Fibroblast of skin of right biceps (primary cell): Measurements from ENCODE around the gene SHF.

Experiments used
- DNase-seq: peaks from one replicate; pipeline ENCODE4 v3.0.0-alpha.2; 2013

SHF gene

DNA sequence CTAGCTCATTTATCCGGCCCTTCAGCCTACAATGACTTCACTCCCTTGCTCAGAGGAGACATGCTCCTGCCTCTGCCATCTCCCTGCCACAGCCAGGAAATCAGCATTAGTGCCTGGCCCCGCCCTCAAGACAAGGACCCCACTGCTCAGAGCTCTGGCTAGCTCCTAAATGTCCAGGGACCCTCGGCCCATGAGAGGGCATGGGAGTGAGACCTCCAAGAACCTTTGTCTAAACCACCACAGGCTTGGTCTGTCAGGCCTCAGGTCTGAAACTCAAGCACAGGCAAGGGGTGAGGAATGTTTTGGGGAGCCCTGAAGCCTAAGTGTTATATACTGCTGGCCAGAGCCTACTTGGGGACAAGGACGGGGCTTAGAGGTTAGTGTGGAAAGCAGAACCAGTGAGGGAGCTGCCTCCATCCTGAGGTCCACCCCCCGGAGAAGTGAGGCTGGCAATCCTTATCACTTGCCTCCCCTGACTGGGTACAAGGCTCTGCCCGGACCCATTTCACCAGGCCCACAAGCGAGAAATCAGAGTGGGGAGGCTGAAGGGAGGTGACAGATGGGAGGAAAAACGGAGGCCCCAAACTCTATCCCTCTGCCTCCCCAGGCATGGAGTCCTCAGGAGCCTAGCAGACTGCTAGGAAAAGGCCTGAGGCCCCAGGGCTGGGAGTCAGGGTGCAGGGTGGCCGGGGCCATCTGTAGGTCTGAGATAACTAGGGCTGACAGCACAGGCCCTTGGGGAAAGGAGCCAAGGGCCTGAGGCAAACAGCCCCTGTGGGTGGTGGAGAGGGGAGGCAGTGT lies 18.8 kb downstream of the SHF start:
- no peak for DNase-seq

DNA sequence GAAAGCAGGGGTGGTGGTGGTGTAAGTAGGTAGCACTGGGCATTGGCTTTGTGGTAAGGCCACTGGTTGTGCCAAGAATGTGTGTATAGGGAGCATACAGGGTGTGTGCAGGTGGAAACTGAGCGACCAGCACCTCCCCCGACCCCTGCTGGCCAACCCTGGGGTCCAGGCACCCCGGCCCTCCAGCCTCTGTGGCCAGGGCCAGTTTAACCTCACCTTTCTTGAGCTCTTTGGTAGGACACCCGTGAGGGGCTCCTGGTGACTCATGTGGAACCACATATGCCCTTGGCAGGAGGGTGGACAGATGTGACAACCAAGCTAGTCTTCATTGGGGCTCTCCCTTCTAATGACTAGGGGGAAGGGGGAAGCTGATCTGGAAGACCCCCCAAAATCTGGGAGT lies 19.5 kb downstream of the SHF start:
- DNase-seq = no peak

DNA sequence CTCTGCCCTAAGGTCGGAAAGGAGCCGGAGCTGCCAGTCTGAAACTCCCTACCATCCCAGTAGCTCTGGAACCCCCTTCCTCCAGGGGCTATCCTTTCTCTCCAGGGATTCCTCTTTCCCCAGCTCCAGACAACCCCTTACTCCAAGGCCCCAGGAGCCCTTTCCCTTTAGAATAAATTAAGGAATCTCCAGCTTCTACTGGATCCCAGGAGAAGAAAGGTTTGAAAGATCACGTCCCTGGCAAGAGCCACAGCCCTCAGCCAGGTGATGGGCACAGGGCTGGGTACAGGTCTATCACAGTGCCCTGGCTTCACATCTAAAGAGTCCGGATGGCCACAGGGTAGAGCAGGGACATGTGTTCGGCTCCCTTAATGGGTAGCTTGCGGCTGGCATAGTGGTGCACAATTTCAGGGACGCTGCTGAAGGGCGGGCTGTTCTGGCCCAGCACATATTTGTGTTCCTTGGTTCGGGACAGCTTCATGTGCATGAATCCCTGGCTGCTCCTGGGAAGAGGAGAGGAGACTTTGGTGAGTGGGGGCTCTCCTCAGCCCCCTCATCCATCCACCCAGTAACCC lies 20.0 kb downstream of the SHF start:
- no peak for DNase-seq

DNA sequence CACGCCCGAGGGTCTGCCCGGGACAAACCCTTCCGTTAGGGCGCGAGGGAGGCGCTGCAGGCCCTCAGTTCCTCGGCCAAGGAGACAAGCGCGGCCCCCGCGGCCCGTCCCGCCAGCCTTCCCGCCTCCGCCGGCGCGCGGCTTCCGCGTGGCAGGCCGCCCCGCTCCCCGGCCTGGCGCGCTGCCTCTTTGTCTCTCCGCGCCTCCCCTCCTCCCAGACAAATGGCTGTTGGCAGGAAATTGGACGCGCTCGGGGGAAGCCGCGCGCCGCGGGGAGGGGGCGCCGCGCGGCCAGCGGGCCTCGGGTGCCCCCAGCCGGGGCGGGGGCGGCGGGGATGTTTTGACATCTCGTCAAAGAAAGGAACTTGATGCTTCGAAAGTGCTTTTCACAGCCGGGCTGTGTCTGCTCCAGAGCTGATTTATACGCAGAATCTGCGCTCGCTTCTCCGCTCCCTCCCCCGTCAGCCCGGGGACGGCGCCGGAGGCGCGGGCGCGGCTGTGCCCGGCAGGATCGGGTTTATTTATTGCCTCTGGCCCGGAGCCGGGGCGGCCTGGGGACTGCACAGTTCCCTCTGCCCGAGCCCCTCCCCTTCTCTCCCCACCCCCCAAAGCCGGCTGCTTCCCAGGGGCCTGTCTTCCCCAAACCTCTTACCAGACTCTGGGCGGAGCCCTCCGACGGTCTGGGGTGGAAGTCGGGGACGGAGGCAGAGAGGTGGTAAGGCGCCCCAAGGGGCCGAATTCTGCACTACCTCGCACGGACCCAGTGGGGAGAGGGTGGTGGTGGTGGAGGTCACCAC lies 20.7 kb downstream of the SHF start:
- DNase-seq = peak; percentile 91

DNA sequence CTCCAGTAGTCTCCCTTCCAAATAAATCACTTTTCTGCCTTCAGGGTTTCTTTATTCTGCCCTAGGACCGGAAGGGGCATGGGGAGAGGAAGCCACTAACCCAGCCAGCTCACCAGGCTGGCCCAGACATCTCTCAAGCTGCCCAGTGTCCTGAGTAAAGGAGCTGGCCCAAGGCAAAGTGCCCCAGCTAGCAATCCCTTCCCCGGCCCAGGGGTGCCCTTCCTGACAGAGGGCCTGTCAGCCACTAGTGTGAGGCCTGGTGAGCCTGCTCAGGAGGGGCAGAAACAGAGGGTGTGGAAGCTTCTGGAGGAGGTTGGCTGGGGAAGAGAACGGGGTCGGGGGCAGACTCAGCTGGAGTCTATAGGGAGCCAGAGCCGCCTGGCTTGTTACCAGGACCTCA lies 22.2 kb downstream of the SHF start:
- DNase-seq = no peak

DNA sequence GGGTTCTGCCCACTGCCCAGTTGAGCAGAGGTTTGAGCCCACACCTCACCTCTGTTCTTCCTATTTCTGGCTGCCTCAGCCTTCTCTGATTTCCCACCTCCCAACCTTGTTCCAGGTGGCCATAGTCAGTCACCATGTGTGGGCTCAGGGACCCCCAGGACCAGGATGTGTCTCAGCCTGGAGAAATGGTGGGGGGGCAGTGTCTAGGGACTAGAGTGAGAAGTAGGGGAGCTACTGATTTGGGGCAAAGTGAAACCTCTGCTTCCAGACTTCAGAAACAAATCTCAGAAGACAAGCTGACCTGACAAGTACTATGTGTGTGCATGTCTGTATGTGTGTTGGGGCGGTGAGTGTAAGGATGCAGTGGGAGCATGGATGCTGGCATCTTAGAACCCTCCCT lies 22.9 kb downstream of the SHF start:
- DNase-seq = no peak

DNA sequence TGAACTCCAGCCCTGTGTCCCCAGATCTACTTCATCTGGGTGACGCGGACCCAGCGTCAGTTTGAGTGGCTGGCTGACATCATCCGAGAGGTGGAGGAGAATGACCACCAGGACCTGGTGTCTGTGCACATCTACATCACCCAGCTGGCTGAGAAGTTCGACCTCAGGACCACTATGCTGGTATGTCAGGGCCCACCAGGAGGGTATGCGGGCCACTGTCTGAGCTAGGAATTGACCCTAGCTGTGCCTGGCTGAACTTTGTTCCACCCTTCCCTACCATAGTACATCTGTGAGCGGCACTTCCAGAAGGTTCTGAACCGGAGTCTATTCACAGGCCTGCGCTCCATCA lies 24.3 kb downstream of the SHF start:
- DNase-seq = no peak

DNA sequence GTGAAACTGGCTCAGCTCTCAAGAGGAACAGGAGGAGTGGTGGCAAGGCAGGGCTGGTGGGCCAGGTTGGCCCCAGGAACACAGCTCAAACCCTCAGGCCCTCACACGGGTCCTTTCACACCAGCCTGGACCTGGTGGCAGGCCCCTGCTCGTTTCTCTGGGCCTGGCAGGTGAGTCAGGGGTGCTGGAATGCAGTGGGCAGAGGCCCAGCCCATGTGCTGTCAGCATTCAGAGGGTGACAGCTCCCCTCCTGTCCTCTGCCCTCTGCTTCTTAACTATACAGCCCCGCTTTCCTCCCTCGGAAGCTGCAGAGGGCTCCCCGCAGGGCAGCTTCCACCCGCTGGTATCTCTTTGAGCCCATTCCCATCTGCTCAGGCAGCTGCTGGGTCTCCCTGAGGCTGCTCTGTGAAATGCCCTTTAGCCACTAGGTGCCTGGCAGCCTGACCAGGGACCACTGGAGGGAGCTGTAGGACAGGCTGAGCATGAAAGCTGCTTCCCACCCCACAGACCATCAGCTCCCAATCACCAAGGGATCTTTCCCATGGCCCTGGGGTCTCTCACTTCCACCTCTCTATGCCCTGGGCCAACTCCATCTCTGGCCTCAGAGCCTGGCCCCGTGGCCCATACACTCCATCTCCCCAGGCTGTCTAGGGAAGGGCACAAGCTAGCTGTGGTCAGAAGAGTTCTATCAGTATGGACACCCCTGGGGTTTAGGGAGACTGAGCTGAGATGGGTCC lies 24.8 kb downstream of the SHF start:
- peak; percentile 77 for DNase-seq

DNA sequence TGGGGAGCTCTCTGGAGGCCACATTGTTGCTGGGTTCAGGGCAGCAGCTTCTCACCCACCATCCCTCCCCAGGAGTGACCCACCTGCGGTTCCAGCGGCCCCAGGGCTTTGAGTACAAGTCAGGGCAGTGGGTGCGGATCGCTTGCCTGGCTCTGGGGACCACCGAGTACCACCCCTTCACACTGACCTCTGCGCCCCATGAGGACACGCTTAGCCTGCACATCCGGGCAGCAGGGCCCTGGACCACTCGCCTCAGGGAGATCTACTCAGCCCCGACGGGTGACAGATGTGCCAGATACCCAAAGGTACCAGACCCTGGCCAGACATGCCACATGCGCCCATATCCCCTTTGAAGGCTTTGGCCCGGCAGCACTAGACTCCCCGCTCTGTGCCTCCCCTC lies 26.1 kb downstream of the SHF start:
- no peak for DNase-seq

DNA sequence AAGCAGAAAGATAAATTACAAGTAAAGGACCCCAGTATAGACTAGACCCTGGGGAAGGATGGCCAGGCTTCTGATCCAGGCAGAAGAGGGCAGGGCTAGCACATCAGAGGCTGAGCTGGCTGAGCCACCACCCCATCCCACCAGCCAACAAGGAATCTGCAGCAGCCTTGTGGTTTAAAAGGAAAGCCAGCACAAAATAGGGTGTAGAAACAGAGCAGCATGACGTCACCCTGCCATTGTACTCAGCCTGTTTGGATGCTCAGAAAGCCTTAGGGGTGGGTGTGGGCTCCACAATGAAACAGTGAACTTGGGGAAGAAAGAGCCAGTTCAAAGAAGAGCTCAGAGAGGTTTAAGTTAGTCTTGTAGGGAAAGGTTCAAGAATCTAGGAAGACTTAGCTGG lies 29.8 kb downstream of the SHF start:
- peak; percentile 79 for DNase-seq

DNA sequence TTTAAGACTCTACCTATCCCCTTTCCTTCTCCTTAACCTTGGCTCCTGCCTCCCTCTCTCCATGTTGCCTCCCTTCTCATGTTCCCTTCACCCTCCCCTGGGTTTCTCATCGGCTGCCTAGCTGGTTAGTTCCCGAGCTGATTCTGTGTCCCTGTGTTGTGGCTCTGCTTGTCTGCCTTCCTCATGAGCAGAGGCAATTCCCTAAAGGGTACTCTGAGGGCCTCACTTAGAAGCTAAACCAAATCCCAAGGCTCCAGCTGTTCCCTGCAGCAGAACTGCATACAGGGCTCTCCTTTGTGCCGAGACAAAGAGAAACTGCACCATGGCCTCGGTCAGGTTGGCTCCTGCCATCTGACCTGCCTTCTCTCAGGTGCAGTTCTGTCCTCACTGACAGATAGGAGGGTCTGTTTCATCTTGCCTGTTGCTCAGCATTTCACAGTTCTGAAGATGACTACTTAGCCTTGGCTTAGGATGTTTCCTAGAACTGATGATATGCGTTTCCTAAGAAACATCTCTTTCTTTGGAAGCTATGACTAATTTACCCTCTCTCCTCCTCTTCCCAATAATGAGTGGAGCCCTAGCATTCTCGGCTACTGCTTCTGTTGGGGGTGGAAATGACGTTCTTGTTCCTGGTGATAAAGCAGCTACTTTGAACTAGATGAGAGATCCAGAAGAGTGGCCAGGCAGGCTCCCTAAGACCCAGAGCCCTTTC lies 30.9 kb downstream of the SHF start:
- DNase-seq = peak; percentile 81

DNA sequence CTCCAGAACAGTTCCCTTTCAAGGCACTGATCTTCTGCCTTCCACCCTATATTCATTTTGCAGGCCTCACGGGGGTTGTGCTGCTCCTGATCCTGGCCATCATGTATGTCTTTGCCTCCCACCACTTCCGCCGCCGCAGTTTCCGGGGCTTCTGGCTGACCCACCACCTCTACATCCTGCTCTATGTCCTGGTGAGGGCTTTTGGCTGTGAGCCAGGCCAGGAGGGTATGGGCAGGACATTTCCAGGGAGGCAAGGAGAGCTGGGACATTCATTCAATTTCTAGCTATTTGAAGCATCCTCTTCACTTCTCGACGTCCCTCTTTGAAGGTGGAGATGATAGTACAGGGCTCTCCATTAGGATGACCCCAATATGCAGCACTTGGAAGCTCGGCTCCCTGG lies 32.0 kb downstream of the SHF start:
- no peak for DNase-seq

DNA sequence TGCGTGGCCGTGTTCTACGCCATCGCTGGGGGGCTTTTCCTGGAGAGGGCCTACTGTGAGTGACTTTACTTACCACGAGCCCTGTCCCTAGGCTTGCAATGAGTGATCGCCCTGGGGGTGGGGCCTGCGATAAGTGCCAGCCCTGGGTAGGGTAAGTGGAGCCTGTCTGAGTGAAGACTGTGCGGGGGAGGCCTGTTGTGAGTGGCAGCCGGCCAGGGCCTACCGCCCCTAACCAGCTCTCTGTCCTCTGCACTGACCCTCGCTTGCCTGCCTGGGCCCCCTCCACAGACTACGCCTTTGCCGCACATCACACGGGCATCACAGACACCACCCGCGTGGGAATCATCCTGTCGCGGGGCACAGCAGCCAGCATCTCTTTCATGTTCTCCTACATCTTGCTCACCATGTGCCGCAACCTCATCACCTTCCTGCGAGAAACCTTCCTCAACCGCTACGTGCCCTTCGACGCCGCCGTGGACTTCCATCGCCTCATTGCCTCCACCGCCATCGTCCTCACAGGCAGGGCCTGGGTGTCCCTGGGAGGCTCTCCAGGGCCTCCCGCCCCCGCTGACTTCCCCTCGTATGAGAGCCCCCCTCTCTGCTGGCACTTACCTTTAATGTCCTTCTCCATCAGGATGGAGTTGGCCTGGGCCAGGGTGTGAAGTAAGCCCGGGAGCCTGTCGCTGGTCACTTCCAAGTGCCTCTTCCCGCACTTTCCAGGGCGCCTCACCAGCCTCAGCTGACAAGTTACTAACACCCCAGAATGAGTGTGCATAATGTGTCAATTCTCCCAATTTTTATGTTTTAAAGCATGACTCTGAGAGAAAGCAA lies 35.6 kb downstream of the SHF start:
- no peak for DNase-seq

DNA sequence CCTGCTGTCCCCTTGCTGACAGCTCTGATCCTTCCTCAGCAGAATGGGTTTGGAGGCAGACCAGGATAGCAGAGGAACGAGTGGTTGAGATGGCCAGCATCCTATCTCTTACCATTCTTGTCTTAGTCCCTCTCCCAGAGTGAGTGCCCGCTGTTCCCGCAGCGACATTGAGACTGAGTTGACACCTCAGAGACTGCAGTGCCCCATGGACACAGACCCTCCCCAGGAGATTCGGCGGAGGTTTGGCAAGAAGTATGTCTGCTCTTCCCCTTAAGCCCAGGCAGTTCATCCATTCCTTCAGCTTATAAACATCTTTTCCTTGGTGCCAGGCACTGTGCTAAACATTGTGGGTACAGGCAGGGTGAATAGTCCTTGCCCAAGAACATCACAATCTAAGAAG lies 36.8 kb downstream of the SHF start:
- no peak for DNase-seq

DNA sequence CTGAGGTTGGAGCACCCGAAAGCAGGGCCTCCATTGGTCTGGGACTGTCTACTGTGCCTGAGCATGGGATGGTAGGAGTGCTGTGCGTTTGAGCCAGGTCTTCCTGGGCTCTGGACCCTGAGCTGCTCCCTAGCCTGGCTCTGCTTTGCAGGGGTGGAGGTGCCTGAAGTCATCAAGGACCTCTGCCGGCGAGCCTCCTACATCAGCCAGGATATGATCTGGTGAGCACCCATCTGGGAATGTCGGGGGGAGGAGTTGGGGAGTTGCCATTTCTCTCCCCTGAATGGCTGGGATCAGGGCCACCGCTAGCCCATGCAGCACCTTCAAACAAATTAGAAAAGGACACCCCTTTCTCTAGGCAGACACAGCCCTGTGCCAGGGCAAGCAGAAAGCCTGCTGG lies 37.3 kb downstream of the SHF start:
- DNase-seq = peak; percentile 31

DNA sequence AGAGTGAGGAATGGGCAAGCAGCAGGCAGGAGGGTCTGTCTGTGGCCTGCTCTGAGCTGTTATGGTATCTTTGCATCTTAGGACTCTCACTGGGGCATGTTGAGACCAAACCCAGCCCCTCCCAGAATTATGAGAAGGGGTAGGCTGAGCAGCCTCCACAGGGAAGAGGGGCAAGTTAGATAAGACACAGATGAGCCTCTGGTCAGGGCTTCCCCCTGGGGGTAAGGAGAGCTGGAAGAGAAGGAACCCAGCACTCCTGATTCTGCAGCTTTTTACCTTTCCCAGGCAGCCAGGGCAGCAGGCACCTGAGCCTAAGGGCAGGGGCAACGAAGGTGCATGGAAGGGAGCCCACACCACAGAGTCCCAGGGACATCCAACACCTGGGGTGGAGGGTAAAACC lies 38.7 kb downstream of the SHF start:
- no peak for DNase-seq

DNA sequence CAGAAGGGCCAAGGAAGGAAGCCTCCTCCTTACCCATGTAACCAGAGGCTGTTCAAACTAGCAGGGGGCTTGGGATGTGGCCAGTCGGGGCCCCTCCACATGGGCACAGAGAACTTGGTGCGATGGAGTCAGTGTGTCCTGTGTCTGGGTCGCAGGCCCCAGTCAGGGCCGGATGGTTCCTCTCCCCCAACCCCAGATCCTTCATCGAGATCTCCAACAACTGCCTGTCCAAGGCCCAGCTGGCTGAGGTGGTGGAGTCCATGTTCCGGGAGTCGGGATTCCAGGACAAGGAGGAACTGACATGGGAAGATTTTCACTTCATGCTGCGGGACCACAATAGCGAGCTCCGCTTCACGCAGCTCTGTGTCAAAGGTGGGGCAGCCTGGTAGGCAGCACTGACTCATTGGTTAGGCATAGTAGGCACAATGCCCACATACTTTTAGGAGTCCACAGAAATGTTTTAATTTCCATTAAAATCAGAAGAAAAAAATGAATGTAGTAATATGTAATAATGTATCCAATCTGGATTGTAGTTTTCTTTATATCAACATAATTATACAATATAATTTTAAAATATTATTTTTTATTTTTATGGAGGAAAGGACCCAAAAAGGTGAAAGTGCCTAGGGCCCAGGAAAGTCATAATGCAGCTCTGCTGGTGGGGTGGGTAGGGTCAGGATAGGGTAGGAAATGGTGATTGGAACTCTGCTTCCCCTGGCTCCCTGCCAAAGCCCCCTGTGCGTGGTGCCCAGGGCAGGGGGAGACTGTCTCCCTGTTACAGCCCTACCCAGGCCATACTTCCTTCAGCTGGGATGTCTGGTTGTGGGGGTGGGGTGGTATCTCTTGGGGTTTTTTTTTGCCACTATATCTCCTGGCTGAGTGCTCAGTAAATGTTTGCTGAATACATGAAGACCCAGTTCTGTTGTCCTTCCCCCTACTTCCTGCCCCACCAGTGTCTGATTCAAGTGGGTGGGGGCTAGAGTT lies 39.4 kb downstream of the SHF start:
- DNase-seq = no peak

DNA sequence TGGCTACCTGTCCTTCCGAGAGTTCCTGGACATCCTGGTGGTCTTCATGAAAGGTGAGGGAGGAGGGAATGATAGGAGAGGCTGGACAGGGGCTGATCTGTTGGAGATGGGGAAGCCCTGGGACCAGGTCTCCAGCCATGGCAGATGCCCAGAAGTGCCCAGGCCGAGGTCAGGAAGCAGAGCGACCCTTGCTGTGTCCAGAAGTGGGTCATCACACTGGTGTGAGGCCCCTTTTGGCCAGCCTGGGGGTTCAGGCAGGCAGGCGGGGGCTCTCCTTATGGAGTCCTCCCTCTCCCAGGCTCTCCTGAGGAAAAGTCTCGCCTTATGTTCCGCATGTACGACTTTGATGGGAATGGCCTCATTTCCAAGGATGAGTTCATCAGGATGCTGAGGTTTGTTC lies 40.2 kb downstream of the SHF start:
- no peak for DNase-seq

DNA sequence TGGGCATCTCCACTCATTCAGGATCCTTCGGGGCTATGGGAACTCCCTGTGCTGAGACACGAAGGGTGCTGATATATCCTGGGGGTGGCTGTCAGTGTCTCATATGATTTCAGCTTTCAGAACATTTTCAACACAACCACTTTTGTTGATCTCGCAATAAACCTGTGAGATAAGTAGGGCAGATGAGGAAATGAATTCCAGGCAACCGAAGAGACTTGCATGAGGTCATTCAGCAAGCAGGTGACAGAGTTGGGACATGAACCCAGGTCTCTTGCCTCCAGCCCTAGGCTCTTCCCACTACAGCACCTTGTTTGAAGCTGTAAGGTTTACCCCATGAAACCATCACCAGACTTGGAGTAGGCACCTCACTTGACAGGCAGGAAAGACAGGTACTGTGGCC lies 41.4 kb downstream of the SHF start:
- no peak for DNase-seq

DNA sequence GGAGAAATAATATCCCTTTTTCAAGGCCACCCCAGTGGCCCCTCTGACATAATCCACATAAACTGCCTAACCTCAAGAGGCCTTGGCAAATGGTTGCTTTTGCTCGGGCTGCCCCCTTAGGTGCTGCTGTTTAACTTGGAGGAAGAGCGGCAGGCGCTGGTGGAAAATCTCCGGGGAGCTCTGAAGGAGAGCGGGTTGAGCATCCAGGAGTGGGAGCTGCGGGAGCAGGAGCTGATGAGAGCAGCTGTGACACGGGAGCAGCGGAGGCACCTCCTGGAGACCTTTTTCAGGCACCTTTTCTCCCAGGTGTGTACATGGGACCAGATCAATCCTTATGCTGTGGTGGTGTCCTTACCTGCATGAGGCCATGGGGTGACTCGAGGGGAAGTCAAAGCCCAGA lies 43.0 kb downstream of the SHF start:
- no peak for DNase-seq

DNA sequence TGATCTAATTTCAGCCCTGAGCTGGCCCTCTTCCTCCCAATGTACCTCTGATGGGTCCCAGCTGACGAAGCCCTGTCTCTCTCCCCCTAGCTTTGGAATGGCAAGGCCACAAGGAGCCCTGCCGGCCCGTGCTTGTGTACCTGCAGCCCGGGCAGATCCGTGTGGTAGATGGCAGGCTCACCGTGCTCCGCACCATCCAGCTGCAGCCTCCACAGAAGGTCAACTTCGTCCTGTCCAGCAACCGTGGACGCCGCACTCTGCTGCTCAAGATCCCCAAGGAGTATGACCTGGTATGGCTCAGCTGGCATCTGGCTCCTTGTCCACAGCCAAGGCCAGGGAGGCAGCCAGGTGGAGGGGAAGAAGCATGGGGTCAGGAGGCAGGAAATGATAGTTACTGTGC lies 43.8 kb downstream of the SHF start:
- no peak for DNase-seq
